Liver (tissue), 3 donors: ENCODE measurements around the gene SLC25A42.

Experiments used
- RAD21 ChIP-seq, 2 donors: IDR thresholded peaks; 2 replicates each; pipeline ENCODE4 v1.6.1; 2016; ENCODE audit warnings: antibody characterized with exemption in 2 of 2, mild to moderate bottlenecking in 2 of 2
- SP1 ChIP-seq: IDR thresholded peaks from 2 replicates; pipeline ENCODE4 v1.6.1; 2018; ENCODE audit warnings: antibody characterized with exemption, mild to moderate bottlenecking
- TF ChIP-seq, protein P1 (sequence below): IDR thresholded peaks from 2 replicates; pipeline ENCODE4 v1.6.1; 2016; ENCODE audit warnings: antibody characterized with exemption, mild to moderate bottlenecking
- TF ChIP-seq, protein P2 (sequence below): fragments of 150-350 bp; IDR thresholded peaks from 2 replicates; pipeline ENCODE4 v1.5.1; 2017; ENCODE audit warnings: improper control_type of control experiment, low read depth, low read length; ENCODE audit not compliant: missing input control
- donor health status: healthy.
- donor health status: healthy.

DNA sequence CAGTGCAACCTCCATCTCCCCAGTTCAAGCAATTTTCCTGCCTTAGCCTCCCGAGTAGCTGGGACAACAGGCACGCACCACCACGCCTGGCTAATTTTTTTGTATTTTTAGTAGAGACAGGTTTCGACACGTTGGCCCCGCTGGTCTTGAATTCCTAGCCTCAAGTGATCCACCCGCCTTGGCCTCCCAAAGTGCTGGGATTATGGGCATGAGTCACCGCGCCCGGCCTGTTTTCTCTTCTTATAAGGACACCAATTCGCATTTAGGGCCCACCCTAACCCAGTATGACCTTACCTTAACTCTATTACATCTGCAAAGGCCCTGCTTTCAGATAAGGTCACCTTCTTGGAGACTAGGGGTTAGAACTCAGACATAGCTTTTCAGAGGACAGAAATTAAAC is 39.4 kb downstream of the SLC25A42 start:
- TF ChIP-seq, protein P1, sequence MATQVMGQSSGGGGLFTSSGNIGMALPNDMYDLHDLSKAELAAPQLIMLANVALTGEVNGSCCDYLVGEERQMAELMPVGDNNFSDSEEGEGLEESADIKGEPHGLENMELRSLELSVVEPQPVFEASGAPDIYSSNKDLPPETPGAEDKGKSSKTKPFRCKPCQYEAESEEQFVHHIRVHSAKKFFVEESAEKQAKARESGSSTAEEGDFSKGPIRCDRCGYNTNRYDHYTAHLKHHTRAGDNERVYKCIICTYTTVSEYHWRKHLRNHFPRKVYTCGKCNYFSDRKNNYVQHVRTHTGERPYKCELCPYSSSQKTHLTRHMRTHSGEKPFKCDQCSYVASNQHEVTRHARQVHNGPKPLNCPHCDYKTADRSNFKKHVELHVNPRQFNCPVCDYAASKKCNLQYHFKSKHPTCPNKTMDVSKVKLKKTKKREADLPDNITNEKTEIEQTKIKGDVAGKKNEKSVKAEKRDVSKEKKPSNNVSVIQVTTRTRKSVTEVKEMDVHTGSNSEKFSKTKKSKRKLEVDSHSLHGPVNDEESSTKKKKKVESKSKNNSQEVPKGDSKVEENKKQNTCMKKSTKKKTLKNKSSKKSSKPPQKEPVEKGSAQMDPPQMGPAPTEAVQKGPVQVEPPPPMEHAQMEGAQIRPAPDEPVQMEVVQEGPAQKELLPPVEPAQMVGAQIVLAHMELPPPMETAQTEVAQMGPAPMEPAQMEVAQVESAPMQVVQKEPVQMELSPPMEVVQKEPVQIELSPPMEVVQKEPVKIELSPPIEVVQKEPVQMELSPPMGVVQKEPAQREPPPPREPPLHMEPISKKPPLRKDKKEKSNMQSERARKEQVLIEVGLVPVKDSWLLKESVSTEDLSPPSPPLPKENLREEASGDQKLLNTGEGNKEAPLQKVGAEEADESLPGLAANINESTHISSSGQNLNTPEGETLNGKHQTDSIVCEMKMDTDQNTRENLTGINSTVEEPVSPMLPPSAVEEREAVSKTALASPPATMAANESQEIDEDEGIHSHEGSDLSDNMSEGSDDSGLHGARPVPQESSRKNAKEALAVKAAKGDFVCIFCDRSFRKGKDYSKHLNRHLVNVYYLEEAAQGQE: no peak
- TF ChIP-seq, protein P2, sequence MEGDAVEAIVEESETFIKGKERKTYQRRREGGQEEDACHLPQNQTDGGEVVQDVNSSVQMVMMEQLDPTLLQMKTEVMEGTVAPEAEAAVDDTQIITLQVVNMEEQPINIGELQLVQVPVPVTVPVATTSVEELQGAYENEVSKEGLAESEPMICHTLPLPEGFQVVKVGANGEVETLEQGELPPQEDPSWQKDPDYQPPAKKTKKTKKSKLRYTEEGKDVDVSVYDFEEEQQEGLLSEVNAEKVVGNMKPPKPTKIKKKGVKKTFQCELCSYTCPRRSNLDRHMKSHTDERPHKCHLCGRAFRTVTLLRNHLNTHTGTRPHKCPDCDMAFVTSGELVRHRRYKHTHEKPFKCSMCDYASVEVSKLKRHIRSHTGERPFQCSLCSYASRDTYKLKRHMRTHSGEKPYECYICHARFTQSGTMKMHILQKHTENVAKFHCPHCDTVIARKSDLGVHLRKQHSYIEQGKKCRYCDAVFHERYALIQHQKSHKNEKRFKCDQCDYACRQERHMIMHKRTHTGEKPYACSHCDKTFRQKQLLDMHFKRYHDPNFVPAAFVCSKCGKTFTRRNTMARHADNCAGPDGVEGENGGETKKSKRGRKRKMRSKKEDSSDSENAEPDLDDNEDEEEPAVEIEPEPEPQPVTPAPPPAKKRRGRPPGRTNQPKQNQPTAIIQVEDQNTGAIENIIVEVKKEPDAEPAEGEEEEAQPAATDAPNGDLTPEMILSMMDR: no peak
- no peak for TF ChIP-seq RAD21 (IDR thresholded peaks at IDR 0.05)
- no peak for TF ChIP-seq SP1
